Measurements from ENCODE around the gene ALG8. TPM values are rescaled to one million over a fixed set of nuclear protein-coding genes. Genes with fewer than 3 reads are reported as not detected.

Gene ALG8
- total RNA-seq, 1 donor from 2014 or later: 117 TPM

DNA sequence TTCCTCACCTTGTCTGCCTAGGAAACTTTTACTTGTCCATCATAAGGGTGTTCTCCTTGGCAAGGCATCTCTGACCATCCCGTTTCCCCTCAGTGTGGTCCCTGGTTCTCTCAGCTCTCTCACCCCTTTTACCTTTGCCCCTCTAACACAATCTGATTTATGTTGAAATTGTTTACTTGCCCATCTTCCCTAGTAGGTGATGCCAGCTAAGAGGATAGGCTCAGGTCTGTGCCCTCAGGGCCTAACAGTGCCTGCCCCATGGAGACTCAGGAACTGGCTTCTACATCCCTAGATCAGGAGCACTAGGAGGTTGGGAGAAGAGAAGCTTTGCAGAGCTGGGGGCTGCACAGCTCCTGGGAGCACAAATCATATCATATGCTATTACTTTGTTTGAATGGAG, 21.1 kb upstream of the ALG8 start:
- Histone ChIP-seq H4K20me1 (ENCODE audit: low read depth) (no peaks in the 10 kb centered on the region), H3K79me2 (ENCODE audit: low read depth) (no peaks in the 10 kb centered on the region), H2AFZ (replicated peaks) (no peak overlapping the region), H3K36me3 (no peaks in the 10 kb centered on the region), H3K4me1 (no peaks in the 10 kb centered on the region), H3K9ac (no peak overlapping the region), H3K27me3 (no peaks in the 10 kb centered on the region), H3K9me3 (ENCODE audit: low read depth) (no peaks in the 10 kb centered on the region), H3F3A (ENCODE audit: low read depth) (no peaks in the 10 kb centered on the region), H3K27ac (no peak overlapping the region), H3K4me2 (no peak overlapping the region), H3K4me3 (no peak overlapping the region)
- TF ChIP-seq, protein P1, sequence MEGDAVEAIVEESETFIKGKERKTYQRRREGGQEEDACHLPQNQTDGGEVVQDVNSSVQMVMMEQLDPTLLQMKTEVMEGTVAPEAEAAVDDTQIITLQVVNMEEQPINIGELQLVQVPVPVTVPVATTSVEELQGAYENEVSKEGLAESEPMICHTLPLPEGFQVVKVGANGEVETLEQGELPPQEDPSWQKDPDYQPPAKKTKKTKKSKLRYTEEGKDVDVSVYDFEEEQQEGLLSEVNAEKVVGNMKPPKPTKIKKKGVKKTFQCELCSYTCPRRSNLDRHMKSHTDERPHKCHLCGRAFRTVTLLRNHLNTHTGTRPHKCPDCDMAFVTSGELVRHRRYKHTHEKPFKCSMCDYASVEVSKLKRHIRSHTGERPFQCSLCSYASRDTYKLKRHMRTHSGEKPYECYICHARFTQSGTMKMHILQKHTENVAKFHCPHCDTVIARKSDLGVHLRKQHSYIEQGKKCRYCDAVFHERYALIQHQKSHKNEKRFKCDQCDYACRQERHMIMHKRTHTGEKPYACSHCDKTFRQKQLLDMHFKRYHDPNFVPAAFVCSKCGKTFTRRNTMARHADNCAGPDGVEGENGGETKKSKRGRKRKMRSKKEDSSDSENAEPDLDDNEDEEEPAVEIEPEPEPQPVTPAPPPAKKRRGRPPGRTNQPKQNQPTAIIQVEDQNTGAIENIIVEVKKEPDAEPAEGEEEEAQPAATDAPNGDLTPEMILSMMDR (IDR thresholded peaks at IDR 0.05): no peak
- TF ChIP-seq EZH2 (IDR thresholded peaks at IDR 0.05): no peak
- no peak for TF ChIP-seq EZH2phosphoT487 (IDR thresholded peaks at IDR 0.05)
- Mint-ChIP-seq H3K4me1 (peaks cover 8% of the 10 kb centered on the region), H3K9me3 (no peaks in the 10 kb centered on the region), H3K4me3 (no peak overlapping the region), H3K36me3 (peaks cover 3% of the 10 kb centered on the region), H3K27ac (peak overlapping the region; percentile 65), H3K27me3 (ENCODE audit: insufficient read depth, low read depth) (peaks cover 3% of the 10 kb centered on the region)
- no peak for DNase-seq (ENCODE audit: low spot score)

DNA sequence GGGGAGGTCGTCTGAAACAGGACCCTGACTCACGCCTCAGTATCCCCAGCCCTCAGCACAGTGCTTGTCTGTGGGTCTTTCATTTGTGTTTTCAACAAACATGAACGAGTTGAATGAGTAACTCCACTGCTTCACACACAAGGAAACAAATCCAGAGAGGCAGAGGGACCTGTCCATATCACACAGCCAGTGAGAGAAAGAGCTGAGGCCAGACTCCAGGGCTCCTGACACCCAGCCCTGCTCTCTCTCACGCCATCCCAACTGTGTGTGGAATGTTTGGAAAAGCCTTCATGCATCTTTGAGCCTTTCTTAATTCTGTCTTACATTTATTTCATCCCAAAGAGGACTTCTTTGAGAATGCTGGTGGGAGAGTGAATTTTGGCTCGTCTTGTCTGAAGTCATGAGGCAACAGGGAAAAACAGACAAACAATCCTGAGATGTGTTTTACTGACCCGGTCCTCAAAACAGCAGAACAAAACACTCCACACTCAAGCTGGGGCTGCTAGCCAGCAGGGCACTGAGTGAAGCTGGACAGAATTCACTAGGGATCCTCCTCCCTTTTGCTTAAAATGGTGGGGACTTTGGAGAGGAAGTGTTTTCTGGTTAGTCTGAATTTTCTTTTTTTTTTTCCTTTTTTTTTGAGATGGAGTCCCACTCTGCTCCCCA, 19.7 kb upstream of the ALG8 start:
- DNase-seq (ENCODE audit: low spot score): no peak
- no peak overlapping the region for H3K27ac Mint-ChIP-seq
- no peak overlapping the region for H3K9ac ChIP-seq
- H3K9me3 ChIP-seq (ENCODE audit: low read depth): no peaks in the 10 kb centered on the region
- H3K4me2 ChIP-seq: no peak overlapping the region
- H3K27ac ChIP-seq: no peak overlapping the region
- TF ChIP-seq EZH2 (IDR thresholded peaks at IDR 0.05): no peak
- TF ChIP-seq EZH2phosphoT487 (IDR thresholded peaks at IDR 0.05): no peak
- TF ChIP-seq, protein P1 (IDR thresholded peaks at IDR 0.05): no peak
- H3K4me1 ChIP-seq: no peaks in the 10 kb centered on the region
- no peak overlapping the region for H3K4me3 Mint-ChIP-seq
- peaks cover 8% of the 10 kb centered on the region for H3K4me1 Mint-ChIP-seq
- H3F3A ChIP-seq (ENCODE audit: low read depth): no peaks in the 10 kb centered on the region
- H3K36me3 ChIP-seq: no peaks in the 10 kb centered on the region
- H3K79me2 ChIP-seq (ENCODE audit: low read depth): no peaks in the 10 kb centered on the region
- H3K4me3 ChIP-seq: no peak overlapping the region
- H3K27me3 Mint-ChIP-seq (ENCODE audit: insufficient read depth, low read depth): no peaks in the 10 kb centered on the region
- no peaks in the 10 kb centered on the region for H3K27me3 ChIP-seq
- H2AFZ ChIP-seq (replicated peaks): no peak overlapping the region
- no peaks in the 10 kb centered on the region for H3K9me3 Mint-ChIP-seq
- peaks cover 3% of the 10 kb centered on the region for H3K36me3 Mint-ChIP-seq
- no peaks in the 10 kb centered on the region for H4K20me1 ChIP-seq (ENCODE audit: low read depth)

DNA sequence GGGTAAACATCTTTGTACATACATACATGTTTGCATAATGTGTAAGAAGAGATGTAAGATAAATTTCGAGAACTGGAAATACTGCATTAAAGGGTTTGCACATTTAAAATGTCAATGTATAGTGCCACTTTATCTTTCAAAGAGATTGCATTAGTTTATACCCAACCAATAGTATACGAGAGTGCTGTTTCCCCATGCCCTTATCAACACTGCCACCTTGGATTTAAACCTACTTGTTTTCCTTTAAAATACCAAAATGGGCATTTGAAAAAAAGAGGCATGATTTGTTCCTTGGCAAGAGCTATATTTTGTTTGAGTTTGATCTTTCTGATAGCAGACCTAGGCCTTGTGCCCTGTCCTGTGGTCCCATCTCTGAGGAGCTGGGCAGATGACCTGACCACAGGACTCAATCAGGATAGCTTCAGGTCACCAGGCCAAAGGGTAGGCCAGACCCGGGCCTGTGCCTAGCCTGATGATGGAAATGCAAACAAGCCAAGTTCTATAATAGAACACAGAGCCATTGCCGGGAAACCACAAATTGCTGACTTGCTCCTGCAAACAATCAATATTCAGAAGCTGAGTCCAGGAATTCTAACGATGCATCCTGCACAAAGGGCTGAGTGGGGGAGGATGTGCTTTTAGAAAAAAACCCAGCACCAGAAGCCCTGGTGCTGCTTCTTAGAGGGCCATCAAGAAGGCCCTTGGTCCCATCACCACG, 16.9 kb upstream of the ALG8 start:
- Histone ChIP-seq H3K9ac (no peak overlapping the region), H3K4me1 (no peaks in the 10 kb centered on the region), H3K4me2 (no peak overlapping the region), H3K9me3 (ENCODE audit: low read depth) (no peaks in the 10 kb centered on the region), H3F3A (ENCODE audit: low read depth) (no peaks in the 10 kb centered on the region), H3K79me2 (ENCODE audit: low read depth) (no peaks in the 10 kb centered on the region), H3K27me3 (no peaks in the 10 kb centered on the region), H3K36me3 (no peaks in the 10 kb centered on the region), H3K27ac (no peak overlapping the region), H4K20me1 (ENCODE audit: low read depth) (no peaks in the 10 kb centered on the region), H3K4me3 (no peak overlapping the region), H2AFZ (replicated peaks) (no peak overlapping the region)
- H3K4me3 Mint-ChIP-seq: no peak overlapping the region
- no peaks in the 10 kb centered on the region for H3K9me3 Mint-ChIP-seq
- H3K27me3 Mint-ChIP-seq (ENCODE audit: insufficient read depth, low read depth): no peaks in the 10 kb centered on the region
- no peak for TF ChIP-seq EZH2phosphoT487 (IDR thresholded peaks at IDR 0.05)
- TF ChIP-seq, protein P1 (IDR thresholded peaks at IDR 0.05): no peak
- TF ChIP-seq EZH2 (IDR thresholded peaks at IDR 0.05): no peak
- peaks cover 8% of the 10 kb centered on the region for H3K4me1 Mint-ChIP-seq
- no peak for DNase-seq (ENCODE audit: low spot score)
- H3K27ac Mint-ChIP-seq: peak overlapping the region; percentile 87
- peaks cover 5% of the 10 kb centered on the region for H3K36me3 Mint-ChIP-seq
